Measurements from ENCODE around the gene IP6K3. TPM values are rescaled to one million over a fixed set of nuclear protein-coding genes. Genes with fewer than 3 reads are reported as not detected.

Gene IP6K3
- total RNA-seq, 1 experiment from 2014 or later: not detected

- DNase-seq (ENCODE audit: low read depth): no peak
These were observed 13.4 kb upstream of the IP6K3 start for GRCh38 chr6:33759887-33760629.

GRCh38 chr6:33758815-33759216 lies 12.1 kb upstream of the IP6K3 start:
- no peak for DNase-seq (ENCODE audit: low read depth)

- DNase-seq (ENCODE audit: low read depth): no peak
These were observed 11.2 kb upstream of the IP6K3 start for GRCh38 chr6:33757906-33758305.

- no peak for DNase-seq (ENCODE audit: low read depth)
These were observed 10.4 kb upstream of the IP6K3 start for GRCh38 chr6:33757113-33757512.

GRCh38 chr6:33756211-33756954 lies 9.7 kb upstream of the IP6K3 start:
- DNase-seq (ENCODE audit: low read depth): no peak

GRCh38 chr6:33755070-33755869 lies 8.6 kb upstream of the IP6K3 start:
- DNase-seq (ENCODE audit: low read depth): no peak

- no peak for DNase-seq (ENCODE audit: low read depth)
These were observed 7.5 kb upstream of the IP6K3 start for GRCh38 chr6:33754222-33754621.

- no peak for DNase-seq (ENCODE audit: low read depth)
These were observed 5.9 kb upstream of the IP6K3 start for GRCh38 chr6:33752646-33753015.

- DNase-seq (ENCODE audit: low read depth): no peak
These were observed 5.3 kb upstream of the IP6K3 start for GRCh38 chr6:33751771-33752645.

GRCh38 chr6:33750244-33750991 lies 3.7 kb upstream of the IP6K3 start:
- no peak for DNase-seq (ENCODE audit: low read depth)

- DNase-seq (ENCODE audit: low read depth): no peak
These were observed 2.7 kb upstream of the IP6K3 start for GRCh38 chr6:33749401-33749800.

GRCh38 chr6:33748841-33749240 lies 2.1 kb upstream of the IP6K3 start:
- DNase-seq (ENCODE audit: low read depth): no peak

- no peak for DNase-seq (ENCODE audit: low read depth)
These were observed 1.1 kb upstream of the IP6K3 start for GRCh38 chr6:33747823-33748222.

GRCh38 chr6:33746036-33746600 lies 587 bp downstream of the IP6K3 start:
- peak; percentile 52 for DNase-seq (ENCODE audit: low read depth)

- DNase-seq (ENCODE audit: low read depth): no peak
These were observed 1.2 kb downstream of the IP6K3 start for GRCh38 chr6:33745548-33745947.

GRCh38 chr6:33744895-33745546 lies 1.7 kb downstream of the IP6K3 start:
- no peak for DNase-seq (ENCODE audit: low read depth)

GRCh38 chr6:33744001-33744848 lies 2.5 kb downstream of the IP6K3 start:
- DNase-seq (ENCODE audit: low read depth): peak; percentile 66

- no peak for DNase-seq (ENCODE audit: low read depth)
These were observed 3.9 kb downstream of the IP6K3 start for GRCh38 chr6:33742837-33743236.

GRCh38 chr6:33742092-33742491 lies 4.6 kb downstream of the IP6K3 start:
- DNase-seq (ENCODE audit: low read depth): no peak
